GM19372 (cell line): ENCODE measurements around the gene BZW2.
"Not testable (repeated sequence)": the region's sequence is repeated elsewhere in the genome, so short reads cannot be mapped to it uniquely, and the experiment has no call there.

Experiments used
- ATAC-seq: cut with Tn5 transposase; IDR thresholded peaks from one replicate; pipeline ENCODE4 v1.9.1; 2021; ENCODE audit warnings: mild to moderate bottlenecking, low read depth, moderate library complexity; ENCODE audit not compliant: unreplicated experiment

Gene BZW2

DNA sequence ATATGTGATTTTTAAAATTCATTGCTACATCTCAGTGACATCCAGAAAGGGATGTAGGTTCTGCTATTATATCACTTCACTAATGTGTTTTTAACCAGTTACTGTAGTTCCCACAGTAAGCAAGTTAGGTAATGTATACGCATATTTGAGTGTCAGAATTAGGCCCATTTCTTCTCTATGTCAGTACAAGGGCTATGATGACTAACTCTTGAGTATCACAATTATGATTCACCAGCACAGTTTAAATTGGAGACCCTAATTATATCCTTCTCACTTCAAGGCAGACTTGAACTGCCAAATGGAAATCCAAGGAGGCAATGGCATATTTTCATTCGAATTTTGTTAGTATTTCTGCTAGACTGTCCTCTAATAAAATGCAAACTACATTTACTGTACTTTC is 23.6 kb downstream of the BZW2 start:
- ATAC-seq: no peak

GRCh38 chr7:16670021-16670420 is 24.0 kb downstream of the BZW2 start:
- no peak for ATAC-seq

GRCh38 chr7:16670731-16671344 is 24.9 kb downstream of the BZW2 start:
- ATAC-seq: no peak

- ATAC-seq: no peak
Measured at GRCh38 chr7:16671811-16672210, 25.8 kb downstream of the BZW2 start.

DNA sequence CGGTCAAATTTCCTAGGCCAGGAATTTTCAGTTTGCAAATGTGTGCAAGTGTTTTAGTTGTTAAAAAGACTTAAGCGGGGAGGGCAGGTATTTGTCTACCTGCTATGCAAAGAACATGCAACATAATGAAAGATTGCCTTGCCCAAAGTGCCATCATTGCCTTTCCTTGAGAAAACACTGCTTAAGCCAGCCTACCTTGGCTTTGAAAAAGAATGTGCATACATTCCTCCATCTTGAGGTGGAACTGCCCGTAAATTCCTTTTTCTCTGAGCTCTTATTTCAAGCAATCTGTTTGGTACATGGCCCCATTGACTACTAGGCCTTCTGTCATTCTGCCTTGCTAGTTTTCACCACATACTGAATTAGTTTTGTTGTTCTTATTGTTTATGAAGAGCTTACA is 29.3 kb downstream of the BZW2 start:
- no peak for ATAC-seq

DNA sequence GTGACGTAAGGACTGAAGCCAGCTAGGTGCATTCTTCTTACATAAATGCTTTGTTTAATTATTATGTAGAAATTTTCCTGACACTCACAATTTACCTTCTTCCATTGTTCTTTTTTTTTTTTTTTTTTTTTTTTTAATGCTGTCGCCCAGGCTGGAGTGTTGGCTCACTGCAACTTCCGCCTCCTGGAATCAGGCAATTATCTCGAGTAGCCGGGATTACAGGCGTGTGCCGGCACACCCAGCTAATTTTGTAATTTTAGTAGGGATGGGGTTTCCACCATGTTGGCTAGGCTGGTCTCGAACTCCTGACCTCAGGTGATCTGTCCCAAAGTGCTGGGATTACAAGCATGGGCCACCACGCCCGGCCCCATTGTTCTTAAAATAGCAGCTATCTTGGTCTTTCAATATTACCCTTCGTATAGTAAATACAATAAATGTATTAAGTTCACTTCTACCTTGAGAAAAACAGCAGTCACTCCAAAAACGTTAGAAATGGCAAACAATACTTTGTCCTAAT is 32.1 kb downstream of the BZW2 start:
- no peak for ATAC-seq

DNA sequence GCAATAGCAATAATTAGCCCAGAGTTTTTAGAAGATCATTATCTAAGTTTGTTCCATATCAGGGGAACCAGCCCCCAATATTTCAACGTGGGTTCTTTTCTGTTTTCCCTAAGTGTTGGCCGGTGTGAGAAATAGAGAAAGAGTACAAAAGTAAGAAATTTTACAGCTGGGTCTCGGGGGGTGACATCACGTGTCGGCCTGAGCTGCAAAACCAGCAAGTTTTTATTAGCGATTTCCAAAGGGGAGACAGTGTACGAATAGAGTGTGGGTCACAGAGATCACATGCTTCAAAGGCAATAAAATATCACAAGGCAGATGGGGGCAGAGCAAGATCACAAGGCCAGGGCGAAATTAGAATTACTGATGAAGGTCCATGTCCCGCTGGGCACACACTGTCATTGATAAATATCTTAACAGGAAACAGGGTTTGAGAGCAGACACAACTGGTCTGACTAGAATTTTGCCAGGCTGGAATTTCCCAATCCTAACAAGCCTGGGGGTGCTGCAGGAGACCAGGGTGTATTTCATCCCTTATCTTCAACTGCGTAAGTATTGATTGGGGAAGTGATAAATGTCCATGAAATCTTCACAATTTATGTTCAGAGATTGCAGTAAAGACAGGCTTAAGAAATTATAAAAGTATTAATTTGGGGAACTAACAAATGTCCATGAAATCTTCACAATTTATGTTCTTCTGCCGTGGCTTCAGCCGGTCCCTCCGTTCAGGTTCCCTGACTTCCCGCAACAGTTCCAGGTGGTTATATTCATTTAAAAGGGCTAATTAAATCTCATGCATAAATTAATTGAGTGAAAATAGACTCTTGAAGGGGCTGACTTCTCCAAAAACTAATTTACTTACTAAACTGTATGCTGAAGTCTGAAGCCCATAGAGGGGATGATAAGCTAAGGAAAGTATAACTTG is 32.9 kb downstream of the BZW2 start:
- ATAC-seq: not testable (repeated sequence)

- ATAC-seq: no peak
Measured at GRCh38 chr7:16684935-16685334, 39.0 kb downstream of the BZW2 start.

- ATAC-seq: no peak
Measured at GRCh38 chr7:16685535-16685934, 39.6 kb downstream of the BZW2 start.

GRCh38 chr7:16688249-16688648 is 42.3 kb downstream of the BZW2 start:
- no peak for ATAC-seq

DNA sequence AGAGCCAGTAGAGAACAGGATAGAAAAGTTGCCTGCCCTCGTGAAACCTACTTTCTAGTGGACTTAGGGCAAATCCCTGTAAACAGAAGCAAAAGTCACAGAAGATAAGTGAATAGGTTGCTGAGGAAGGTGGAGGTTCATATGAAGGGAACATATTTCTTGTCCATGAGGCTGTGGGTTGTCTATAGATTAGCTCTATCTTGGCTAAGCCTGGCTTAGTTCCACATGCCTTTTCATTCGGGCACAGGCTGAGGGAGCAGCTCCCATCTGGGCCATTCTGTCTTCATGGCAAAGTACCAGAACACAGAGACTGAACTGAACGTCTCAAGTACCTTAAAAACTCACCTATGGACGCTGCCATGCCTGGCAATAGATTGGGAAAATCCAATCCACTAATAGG is 45.3 kb downstream of the BZW2 start:
- ATAC-seq: no peak

- no peak for ATAC-seq
Measured at GRCh38 chr7:16693601-16694318, 47.8 kb downstream of the BZW2 start.

DNA sequence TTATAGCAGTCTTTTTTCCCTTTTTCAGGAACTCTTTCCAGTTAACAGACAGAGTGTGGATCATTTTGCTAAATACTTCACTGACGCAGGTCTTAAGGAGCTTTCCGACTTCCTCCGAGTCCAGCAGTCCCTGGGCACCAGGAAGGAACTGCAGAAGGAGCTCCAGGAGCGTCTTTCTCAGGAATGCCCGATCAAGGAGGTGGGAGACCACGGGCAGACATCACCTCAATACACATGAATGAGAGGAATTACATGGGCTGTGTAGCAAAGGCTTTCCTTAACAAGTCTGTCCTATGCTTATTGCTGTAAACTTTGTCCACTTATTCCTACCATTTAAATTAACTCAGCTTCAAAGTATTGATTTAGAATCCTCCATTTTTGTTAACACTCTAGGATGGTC is 48.8 kb downstream of the BZW2 start:
- no peak for ATAC-seq

DNA sequence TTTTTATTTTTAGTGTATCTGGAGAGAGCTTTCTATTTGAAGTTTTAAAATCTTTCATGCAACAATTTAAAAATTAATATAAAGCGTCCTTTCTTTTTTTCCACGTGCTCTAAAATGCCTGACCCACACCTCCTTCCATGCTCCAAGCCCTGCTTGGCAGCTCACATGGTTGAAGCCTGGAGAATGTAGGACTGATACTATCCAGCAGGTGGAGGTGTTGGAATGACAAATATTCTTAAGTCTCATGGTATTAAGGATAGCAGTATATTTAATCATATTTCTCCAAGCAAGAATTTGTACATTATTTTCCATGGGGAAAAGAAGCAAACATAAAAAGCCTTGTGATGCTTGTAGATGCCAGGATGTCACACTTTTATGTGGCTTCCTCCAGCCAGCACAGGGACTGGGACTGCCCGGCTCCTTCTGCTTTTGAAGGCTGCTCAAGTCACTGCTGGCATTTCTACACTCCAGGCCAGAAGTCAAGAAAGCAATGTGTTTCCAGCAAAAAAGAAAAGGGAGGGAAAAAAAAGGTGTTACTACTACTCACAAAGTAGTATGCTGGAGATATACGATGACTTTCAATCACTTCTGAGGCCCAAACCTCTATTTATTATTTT is 49.7 kb downstream of the BZW2 start:
- ATAC-seq: no peak

- no peak for ATAC-seq
Measured at GRCh38 chr7:16697507-16698199, 51.7 kb downstream of the BZW2 start.

- no peak for ATAC-seq
Measured at GRCh38 chr7:16698200-16698905, 52.4 kb downstream of the BZW2 start.

DNA sequence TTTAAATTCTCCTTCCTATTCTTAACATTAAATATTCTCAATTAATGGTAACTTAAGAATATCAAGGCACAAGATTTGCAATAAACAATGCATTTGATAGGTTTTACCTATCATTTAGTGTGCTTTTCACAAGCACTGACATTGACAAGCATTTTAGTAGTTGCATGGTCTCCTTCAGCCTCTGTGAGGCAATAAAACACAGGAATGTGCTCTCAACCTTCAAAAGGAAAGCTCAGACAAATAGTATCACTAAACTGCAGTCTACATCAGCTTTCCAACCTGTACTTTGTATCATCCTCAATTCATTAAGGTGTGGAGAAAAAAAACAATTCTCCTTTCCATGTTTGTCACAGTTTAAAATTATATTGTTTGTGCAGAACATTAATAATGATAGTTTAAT is 56.5 kb downstream of the BZW2 start:
- ATAC-seq: no peak

DNA sequence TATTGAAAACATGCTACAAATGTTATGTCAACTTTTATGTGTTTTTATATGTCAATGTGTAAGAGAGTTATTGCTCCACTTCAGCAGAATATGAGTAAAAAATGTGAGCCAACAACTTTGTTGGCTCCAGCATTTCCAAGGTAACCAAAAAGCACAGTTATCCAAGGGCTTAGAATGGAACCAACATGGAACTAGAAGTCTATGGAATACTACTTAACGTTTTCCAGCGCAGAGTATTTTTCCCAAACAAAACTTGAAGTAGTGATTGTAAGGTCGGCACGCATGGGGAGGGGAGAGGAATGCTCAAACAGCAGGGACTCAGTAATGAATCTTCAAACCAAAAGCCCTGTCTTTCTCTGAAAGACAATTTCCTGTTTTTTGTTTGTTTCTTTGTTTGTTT is 62.5 kb downstream of the BZW2 start:
- no peak for ATAC-seq

GRCh38 chr7:16708980-16709379 is 63.0 kb downstream of the BZW2 start:
- no peak for ATAC-seq

DNA sequence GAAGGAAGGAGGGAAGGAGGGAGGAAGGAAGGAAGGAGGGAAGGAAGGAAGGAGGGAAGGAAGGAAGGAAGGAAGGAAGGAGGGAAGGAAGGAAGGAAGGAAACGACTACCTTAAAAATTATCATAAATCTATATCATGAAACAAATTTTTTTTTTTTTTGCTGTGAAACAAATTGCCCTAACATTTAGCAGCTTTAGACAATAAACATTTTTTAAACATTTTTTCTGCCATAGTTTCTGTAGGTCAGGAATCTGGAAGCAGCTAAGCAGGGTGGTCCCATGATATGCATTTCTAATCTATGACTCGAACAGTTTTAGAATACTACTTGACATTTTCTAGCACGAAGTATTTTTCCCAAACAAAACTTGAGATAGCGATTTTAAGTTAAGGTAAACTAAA is 64.7 kb downstream of the BZW2 start:
- no peak for ATAC-seq
